Inferior parietal cortex (tissue), 1 donor: ENCODE results near the gene CASP10.
"Not testable (repeated sequence)": the region's sequence is repeated elsewhere in the genome, so short reads cannot be mapped to it uniquely, and the experiment has no call there.

Source experiments
- DNase-seq: peaks from one replicate; pipeline ENCODE4 v3.0.0-alpha.2; 2016; ENCODE audit errors: extremely low spot score

Gene CASP10

GRCh38 chr2:201233192-201233811 is 50.4 kb downstream of the CASP10 start:
- DNase-seq = peak; percentile 13

- DNase-seq = no peak
Measured at GRCh38 chr2:201233812-201234662, 51.1 kb downstream of the CASP10 start.

GRCh38 chr2:201234663-201235135 is 51.8 kb downstream of the CASP10 start:
- no peak for DNase-seq

GRCh38 chr2:201235860-201236811 is 53.2 kb downstream of the CASP10 start:
- DNase-seq = peak; percentile 81

- DNase-seq = no peak
Measured at GRCh38 chr2:201237486-201238123, 54.7 kb downstream of the CASP10 start.

- not testable (repeated sequence) for DNase-seq
Measured at GRCh38 chr2:201239167-201239935, 56.4 kb downstream of the CASP10 start.

GRCh38 chr2:201242571-201243277 is 59.8 kb downstream of the CASP10 start:
- no peak for DNase-seq

- no peak for DNase-seq
Measured at GRCh38 chr2:201244829-201245228, 61.9 kb downstream of the CASP10 start.

GRCh38 chr2:201246280-201246679 is 63.3 kb downstream of the CASP10 start:
- DNase-seq = no peak

GRCh38 chr2:201248288-201248844 is 65.4 kb downstream of the CASP10 start:
- no peak for DNase-seq

- DNase-seq = no peak
Measured at GRCh38 chr2:201249889-201250288, 66.9 kb downstream of the CASP10 start.

- no peak for DNase-seq
Measured at GRCh38 chr2:201250741-201251140, 67.8 kb downstream of the CASP10 start.

- DNase-seq = no peak
Measured at GRCh38 chr2:201254081-201254730, 71.3 kb downstream of the CASP10 start.

GRCh38 chr2:201255408-201256033 is 72.6 kb downstream of the CASP10 start:
- DNase-seq = no peak

GRCh38 chr2:201256082-201256481 is 73.1 kb downstream of the CASP10 start:
- no peak for DNase-seq

GRCh38 chr2:201257381-201257955 is 74.5 kb downstream of the CASP10 start:
- no peak for DNase-seq

- peak; percentile 31 for DNase-seq
Measured at GRCh38 chr2:201257956-201258665, 75.2 kb downstream of the CASP10 start.
